Colon (tissue), 2 donors: ENCODE data around the gene RPS6KA2.

ENCODE experiments used
- FAIRE-seq: peaks from 2 replicates; lab custom pipeline; 2012; peaks lifted over from hg19 to GRCh38; lab: Jason Lieb, UNC
- donor health status: control.
- donor health status: control.

RPS6KA2 gene

DNA sequence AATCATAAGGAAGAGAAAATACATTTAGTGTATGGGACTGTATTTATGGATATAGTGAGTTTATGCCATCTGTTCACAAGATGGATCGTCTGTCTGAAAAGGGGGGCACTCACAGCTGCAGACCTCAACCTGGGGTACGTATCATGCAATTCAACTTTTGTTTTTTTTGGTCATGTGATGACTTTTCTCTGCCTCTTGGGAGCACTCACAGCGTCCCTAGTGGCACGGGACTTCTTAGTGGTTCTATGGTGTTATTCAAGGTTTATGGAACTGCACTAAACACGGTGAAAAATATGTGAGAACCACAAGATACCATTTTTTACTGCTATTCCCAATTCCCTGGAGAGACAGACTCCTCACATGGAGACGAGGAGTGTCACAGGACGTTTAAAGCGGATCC lies 183.9 kb downstream of the RPS6KA2 start:
- no peak for FAIRE-seq

DNA sequence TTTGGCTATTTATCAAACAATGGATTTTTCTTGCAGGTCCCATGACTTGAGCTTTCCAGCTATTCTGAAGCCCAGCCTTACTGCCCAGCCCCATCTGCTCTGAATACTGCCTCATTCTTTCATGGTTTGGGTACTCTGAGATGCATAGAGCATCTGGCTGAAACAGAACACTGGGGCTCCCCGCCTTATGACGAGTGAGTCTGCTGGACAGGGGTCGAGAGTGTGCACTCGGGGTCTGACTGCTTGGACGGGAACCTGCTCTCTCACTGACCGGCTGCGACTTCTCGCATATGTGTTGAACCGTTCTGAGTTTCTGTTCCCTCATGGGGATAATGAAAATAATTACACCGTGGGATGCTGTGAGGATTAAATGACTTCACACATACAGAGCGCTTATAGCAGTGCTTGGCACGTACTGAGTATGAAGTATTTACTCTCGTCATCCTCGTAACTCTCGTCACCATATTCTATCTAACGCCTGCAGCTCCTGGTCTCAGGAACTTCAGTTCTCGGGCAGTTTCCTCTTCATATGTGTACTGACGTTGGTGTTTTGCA lies 184.8 kb downstream of the RPS6KA2 start:
- no peak for FAIRE-seq

DNA sequence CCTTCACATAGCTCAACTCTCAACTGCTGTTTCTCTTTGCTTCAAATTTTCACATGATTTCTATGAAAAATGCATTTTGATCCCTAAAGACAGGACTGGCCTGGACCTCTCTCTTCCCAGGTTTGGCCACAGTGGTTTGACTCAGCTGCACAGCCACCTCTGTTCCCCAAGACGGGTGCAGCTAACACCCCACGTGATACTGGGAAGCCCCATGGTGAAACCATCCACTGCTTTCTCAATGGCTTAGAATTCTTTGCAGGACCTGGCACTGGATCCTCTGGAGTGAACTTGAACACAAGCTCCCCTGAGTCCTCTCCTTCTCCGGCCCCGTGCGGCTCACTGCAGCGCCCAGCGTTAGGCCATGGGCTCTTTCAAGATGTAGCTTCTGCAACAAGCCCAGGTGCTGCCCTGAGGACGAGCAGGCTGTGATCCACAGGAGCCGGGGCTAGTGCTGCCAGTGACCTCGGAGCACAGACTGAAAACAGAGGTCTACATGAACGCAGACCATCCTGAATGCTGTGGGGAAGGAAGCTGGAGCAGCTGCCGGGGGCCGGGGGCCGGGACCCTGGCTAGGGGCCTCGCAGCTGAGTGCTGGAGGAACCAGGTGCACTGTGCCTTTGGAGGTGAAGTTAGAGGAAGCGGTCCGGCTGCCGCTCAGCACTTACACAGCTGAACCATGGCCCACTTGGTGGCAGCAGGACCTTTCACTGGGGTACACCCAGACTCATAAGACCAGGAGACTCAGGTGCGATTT lies 185.5 kb downstream of the RPS6KA2 start:
- FAIRE-seq: no peak

DNA sequence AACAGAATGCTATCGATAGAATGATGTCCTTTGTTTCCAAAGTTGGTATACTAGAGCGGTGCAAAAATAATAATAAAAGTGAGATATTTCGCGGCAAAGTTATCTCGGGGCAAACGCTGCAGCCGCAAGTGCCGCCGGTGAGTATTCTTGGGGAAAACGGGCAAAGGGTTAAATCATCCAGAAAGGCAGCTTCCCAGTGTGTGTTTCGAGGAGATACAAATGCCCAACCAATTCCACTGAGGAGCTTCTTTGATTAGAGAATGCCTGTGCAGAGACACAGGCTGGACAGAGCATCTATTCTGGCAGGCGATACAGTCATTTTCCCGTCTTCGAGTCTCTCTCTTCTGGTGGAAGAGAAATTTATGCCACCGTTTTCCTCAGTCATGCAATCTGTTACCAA lies 186.3 kb downstream of the RPS6KA2 start:
- no peak for FAIRE-seq

DNA sequence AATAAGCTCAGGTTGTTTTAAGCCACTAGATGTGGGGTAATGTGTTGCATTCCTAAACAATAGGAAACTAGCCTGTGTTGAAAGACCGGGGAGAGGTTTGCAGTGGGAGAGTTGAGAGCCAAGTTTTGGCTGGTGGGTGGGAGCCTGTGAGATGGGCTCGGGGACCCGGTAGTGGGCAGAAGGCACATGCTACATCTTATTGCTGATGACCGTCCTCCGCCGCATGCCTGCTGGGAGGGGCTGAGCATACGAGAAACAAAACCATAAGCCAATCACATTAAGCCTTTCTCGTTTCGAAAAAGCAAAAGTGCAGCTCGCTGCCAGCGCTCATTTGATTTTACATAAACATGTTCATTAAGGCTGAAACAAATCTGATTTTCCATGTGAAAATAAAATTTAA lies 186.9 kb downstream of the RPS6KA2 start:
- no peak for FAIRE-seq

DNA sequence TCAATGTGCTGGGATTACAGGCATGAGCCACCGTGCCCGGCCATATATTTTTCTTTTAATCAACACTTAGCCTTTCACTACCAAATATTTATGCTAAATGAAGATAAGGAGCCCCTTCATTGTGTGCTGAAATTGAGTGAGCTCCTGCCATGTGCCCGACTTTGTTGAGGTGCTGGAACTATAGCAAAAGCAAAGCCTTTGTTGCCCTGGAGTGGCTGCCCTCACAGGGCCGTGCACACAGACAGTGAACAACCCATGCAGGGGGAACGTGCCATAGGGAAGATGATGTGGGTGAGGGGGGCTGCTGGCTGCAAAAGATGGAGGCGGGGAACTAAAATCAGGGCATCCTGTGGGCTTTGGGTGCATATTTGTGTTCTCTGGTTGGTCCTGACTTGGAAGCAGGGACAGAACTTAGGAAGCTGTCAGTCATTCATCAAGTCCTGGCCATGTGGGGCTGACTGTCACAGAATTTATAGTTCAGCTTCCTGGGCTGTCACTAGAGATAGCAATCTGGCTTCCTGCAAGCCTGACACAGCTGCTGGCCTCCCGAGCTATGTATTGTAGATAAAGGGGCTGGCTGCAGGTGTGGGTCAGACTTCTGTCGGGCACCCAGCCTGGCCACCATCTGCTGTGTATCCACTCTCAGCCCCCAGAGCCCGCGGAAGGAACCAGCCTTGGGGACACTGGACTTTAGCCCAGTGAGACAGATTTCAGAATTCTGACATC lies 187.5 kb downstream of the RPS6KA2 start:
- FAIRE-seq: no peak

DNA sequence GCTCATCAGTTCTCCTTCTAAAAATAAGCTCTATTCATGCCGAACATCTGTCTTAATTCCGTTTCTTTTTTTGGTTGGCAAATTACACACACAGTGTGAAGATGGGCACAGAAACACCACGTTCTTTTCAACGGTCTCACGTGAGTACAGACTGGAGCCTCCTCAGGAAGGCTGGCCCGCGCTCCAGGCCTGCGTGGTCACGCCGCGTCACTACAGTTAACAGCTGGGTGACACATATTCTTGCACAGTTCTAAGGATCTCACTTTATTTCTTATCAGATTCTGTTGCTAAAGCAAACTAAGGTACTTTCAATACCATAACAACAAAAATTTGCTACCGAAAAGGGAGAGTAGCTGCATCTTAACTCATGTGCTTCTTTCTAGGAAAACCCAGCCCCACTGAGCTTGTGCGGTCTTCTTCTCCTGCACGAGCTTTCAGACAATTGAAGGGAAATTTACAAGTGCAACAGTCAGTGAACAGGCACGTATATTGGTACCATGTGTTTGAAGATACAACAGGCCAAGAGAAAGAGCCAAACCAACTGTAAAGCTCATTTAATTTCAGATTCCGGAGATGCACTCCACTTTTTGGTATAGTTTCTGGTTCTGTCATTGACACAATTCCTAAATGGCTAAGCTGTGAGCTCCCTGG lies 188.7 kb downstream of the RPS6KA2 start:
- FAIRE-seq: no peak

DNA sequence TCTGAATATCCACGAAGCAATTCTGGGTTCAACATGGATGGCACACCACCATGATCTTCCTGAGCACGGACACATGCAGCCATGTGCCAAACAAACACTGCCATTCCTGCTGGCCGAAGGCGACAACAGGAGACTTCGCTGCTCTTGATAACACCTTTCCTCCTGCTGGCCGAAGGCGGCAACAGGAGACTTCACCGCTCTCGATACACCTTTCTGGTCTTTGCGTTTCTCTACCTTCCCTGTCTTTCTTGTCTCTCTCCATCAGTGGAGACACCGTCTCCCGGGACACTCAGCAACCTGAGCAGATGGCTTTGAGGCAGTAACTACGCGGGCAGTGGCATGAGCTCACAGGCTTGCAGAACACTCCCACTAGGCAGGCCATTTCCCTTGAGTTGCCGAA lies 189.4 kb downstream of the RPS6KA2 start:
- no peak for FAIRE-seq

DNA sequence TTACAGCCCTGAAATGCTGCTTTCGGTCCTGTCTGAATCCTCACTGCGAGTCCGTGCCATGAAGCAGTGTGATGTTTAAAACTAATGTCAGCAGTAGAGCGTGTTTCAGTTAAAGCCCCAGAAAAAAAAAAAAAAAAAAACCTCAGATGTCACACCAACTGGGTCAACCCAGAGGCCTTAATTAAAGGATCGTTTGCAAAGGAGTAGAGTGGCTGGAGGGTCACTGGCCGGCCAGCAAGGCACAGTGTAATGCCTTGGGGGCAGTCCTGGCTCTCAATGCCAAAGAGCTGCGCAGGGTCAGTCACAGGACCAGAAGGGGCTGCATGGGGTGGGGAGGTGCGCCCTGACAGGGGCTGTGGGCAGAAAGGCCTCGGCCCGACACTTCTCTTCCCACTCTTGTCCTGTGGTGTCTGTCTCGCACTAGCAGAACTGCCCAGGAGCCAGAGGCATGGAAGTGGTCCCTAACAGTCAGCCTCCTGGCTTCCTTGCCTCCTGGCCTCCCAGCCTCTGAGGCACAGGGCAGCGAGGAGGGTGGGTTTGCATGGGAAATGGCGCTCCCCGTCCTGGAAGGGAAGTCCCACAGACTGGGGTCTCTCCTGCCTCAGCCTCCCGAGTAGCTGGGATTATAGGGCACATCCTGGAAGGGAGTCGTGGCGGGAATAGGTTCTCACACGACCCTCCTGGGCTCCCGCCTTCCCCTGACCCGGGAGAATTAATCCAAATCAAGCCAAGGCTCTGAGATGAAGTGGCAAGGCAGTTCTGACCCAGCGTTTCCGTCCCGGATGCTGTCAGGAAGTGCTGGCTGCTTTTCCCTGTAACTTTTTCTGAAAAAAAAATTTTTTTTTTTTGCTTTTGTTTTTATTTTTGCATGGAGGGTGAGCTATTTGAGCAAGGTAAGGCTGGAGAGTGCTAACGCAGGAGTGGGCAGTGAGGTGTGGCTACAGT lies 190.6 kb downstream of the RPS6KA2 start:
- FAIRE-seq: no peak

DNA sequence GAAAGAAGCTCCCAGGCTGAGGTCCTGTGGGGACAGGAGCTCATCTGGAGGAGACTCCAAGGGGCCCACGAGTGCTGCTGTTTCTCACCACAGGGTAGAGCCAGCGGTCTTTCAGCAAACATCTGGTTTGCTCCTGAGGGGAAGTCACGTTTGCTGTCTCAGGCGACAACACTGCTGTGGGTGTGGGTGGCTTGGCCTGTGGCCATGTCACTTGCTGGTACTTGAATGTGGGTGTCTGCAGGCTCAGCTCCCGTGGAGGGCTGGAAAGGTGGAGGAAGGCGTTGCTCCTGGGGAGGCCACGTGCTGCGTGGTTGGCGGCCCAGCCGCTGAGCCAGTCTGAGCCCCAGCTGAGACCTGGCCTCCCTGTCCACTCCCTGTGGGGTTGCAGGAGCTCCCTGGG lies 191.5 kb downstream of the RPS6KA2 start:
- FAIRE-seq: no peak

DNA sequence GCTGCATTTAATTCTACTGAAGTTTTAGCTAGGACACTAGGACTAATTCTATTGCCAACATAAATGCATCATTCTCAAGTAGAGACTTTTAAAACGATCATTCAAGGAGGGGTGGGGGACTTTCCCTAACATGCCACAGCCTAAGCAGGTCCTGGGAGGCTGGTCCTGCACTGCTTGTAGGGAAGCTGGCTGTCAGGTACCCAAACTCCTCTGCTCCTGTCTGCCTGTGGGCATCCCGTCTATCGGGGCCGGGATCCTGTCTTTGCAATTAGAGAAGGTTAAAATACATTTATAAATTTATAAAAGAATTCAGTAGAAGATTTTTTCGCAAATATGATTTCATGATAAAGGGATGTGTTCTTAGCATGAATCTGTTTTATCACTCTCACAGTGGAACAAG lies 192.7 kb downstream of the RPS6KA2 start:
- no peak for FAIRE-seq

DNA sequence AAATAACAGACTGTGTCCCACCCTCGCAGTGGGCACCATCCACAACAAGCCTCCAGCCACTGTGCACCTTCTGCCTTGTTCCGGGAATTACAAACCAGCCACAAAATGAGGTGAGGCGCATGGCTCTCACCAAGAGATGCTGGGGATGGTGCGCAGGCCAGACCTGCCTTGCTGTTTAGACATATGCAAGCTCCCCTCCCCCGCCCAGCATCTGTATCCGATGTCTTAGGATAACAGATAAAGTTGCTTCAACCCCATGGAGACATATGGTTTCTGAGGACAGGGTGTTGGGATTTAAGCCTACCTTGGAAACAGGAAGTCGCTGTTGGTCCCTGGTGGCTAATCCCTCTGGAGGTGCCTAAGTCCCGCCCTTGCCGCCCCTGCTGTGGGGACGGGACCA lies 194.0 kb downstream of the RPS6KA2 start:
- no peak for FAIRE-seq

DNA sequence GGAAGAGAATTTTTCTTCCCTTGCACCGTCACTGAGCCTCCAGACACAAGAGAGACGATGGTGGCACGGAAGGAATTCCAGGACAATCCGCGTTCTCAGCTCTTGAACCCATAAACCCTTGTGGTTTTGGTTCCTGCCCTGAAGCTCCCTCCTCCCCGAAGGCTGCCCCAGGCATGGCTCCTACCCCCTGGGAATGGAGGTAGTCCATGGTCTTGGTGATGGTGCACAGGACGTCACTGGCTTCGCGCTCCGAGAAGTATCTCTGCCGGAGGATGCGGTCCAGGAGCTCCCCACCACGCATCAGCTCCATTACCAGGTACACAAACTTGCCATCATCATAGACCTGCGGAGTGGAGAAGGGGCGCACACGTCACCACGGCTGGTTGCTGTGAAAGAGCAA lies 196.8 kb downstream of the RPS6KA2 start:
- no peak for FAIRE-seq

DNA sequence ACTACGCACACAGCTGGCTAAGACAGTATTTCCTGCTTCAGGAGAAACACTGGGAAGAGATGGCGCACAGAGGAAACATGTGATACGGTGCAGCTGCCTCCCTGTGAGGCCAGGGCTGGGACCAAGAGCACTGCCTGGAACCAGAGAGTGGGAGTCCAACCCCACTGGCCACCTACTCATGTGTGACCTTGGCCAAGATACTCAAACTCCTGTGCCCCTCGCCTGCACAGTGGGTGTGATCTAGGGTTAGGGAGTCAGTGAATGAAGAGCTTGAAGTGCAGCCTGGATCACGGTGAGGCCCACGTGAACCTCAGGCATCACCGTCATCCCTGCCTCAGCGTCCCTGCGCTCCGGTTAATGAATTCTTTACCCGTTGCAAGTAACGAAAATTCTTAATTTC lies 202.6 kb downstream of the RPS6KA2 start:
- FAIRE-seq: no peak

DNA sequence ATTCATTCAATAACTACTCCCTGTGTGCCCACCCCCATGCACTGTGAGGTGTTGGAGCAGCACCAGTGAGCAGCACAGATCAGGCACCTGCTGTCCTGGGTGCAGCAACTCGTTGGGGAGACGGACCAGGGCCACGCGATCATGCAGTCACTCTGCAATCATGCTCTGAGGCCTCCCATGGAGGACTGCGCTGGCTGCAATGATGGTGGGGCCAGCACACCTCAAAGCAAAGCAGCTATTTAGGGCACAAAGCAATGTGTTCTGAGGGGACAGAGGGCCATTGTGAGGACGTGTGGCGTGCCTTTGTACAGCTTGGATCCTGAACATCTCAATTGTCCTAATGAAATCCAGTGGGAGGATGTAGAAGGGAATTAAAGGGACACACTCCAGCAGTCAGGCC lies 203.3 kb downstream of the RPS6KA2 start:
- FAIRE-seq: no peak

DNA sequence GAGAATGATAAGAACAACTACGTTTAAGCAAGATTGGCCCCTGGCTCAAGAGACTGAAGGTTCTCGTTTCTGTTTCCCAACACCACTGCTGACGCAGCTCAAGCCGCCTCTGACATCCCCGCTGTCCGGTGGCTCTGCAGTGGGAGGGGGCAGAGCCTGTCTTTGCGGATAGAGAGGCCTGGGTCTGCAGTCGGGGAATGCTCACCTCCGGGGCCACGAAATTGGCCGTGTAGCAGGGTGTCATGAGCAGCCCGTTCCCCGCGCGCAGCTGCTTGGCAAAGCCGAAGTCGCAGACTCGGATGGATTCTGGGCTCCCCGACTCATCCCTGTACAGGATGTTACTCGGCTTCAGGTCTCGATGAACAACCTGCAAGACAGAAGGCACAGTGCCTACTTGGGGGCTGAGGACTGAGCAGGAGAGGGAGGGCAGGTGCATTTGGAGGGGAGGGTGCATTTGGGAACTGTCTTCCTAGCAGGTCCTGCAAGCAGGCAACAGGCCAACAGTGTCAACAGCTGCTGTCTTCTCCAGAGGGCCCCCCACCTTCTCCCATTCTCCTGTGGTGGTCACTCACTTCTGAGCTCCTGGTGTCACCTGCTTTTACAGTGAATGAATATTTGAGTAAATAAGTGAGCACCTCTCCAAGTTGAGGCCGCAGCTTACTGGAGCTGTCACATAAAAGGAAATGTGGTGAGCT lies 203.9 kb downstream of the RPS6KA2 start:
- FAIRE-seq: no peak

DNA sequence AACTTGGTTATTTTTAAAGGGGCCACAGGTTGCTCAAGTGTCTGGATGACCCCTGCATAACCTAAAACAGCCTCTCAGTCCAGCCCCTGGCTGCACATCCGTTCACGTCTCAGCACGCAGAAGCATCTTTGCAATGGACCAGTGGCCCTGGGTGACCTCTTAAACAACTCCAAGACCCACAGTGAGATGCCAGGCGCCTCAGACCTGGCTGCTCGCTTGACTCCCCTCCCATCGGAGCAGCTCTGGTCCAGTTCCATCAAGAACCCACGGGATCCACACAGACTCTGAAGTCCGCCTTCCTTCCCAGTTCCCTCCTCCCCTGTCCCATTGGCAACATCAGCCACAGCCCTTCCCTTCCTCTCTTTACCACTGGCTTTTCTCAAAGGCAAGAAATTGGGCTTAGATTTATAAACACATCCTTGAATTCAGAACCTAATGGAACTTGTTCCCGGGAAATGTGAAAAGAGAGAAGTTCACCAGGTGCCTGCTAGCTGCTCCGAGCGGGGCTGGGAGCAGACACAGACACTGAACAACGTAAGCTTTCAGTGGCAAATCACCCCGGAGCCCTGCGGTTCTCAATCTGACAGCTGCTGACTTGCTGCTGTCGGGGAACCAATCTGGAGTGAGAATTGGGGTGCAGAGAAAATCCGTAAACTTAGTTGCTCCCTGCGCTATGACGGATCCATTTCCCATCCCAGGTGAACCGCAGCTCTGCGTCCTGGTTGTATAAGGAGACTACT lies 204.7 kb downstream of the RPS6KA2 start:
- FAIRE-seq: no peak

DNA sequence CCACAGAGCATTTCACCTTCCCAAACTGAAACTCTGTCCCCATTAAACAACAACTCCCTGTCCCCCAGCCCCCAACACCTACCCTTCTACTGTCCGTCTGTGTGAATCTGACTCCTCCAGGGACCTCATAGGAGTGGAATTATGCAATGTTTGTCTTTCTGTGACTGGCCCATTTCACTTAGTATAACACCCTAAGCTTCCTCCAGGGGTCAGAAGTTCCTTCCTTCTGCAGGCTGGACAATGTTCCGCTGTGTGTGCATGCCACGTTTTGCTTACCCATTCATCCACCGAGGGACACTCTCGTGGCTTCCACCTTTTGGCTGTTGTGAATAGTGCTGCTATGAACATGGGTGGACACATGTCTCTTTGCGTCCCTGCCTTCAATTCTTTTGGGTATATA lies 206.7 kb downstream of the RPS6KA2 start:
- FAIRE-seq: no peak

DNA sequence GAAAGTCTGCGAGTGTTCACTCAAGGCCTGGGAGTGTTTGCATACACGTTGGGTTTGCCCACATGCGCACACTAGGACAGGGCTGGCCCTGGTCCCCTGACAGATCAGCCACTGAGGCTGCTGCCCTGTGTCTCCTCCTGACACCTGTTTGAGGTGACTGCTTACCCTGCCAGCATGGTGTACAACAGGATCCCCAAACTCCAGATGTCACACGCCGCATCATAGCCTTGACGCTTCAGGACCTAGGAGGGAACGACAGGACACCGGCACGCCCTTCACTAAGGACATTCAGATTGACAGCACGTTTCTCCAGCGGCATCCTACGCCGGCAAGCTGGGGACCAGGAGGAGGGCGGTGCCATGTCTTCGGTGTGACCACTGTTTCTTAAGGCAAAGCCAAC lies 207.3 kb downstream of the RPS6KA2 start:
- no peak for FAIRE-seq

DNA sequence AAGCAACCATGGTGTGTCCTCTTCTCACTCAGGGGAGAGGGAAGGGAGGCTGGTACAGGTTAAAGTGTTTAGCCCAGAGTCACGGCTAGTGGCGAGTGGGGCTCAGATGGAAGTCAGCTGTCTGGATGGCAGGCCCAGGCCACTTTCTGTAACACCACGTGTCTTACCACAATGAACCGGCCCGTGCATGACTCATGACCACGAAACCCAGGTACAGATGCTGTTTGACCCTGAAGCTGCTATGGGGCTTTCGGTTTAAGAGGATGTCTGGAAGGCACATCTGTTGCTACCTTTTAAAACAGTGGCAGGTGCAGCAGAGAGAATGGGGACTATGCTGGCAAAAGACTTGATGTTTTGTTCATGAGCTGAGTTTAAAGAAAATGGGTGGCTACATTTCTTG lies 207.8 kb downstream of the RPS6KA2 start:
- FAIRE-seq: no peak

DNA sequence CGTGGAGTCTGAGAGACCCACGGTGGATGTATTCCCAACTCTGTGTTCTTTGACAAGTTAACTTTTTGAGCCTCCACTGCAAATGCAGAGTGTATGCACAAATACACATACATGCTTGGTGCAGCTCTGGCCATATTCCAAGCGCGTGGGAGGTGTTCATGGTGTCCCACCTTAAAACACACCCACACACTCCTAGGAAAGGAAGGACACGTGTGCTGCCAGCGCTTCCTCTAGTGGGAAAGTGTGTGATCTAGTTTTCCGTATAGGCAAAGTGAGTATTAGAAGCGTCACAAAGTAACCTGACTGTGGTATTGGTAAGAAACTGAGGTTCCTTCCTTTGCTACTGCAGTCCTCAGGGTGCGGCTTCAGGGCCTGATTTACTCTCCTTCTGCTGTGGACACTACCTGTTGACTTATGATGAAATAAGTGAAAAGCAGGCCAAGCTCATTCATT lies 208.3 kb downstream of the RPS6KA2 start:
- FAIRE-seq: no peak
